Testis (tissue), 3 donors: ENCODE results near the gene PTPDC1. TPM values are rescaled to one million over a fixed set of nuclear protein-coding genes. Genes with fewer than 3 reads are reported as not detected.

Experiments used
- DNase-seq: peaks from one replicate; pipeline ENCODE4 v3.0.0-alpha.2; 2019
- H3K27ac ChIP-seq, 2 donors: fragments of 200-600 bp; sonication (generic); one replicate each; pipeline ENCODE4 v1.5.1; 2019
- H3K27me3 ChIP-seq: fragments of 200-600 bp; sonication (generic); one replicate; pipeline ENCODE4 v1.5.1; 2019
- H3K36me3 ChIP-seq: fragments of 200-600 bp; sonication (generic); one replicate; pipeline ENCODE4 v1.5.1; 2017; ENCODE audit warnings: low read depth; ENCODE audit errors: missing control alignments
- H3K4me1 ChIP-seq: fragments of 200-600 bp; sonication (generic); one replicate; pipeline ENCODE4 v1.5.1; 2019
- H3K4me3 ChIP-seq, 2 donors: fragments of 200-600 bp; sonication (generic); one replicate each; pipeline ENCODE4 v1.5.1; 2017 to 2019
- H3K9me3 ChIP-seq: fragments of 200-600 bp; sonication (generic); one replicate; pipeline ENCODE4 v1.5.1; 2017
- CTCF ChIP-seq, 3 experiments: fragments of 450-650 bp in 2 of 3; fragments of 200-600 bp in 1 of 3; sonication (generic) in 1 of 3; IDR thresholded peaks; one replicate each; pipeline ENCODE4 v1.5.1; 2016 to 2019; ENCODE audit warnings: antibody characterized with exemption in 3 of 3, mild to moderate bottlenecking in 2 of 3, moderate library complexity in 1 of 3
- POLR2A ChIP-seq: fragments of 450-650 bp; IDR thresholded peaks from one replicate; pipeline ENCODE4 v1.6.1; 2017; ENCODE audit warnings: antibody characterized with exemption, mild to moderate bottlenecking, moderate library complexity
- WGBS, 2 donors: methylation state at CpG; one replicate each; pipeline ENCODE4 v1.1.5; 2018; 5-methylcytosine and 5-hydroxymethylcytosine counted together
- intact Hi-C: fragments of 100-400 bp; cut with DNase I; formaldehyde crosslinking; loops from one replicate; pipeline ENCODE4 v1.15.1; 2023; ENCODE audit warnings: low total_unique reads
- polyA plus RNA-seq: library from polyadenylated mRNA; stranded (reverse); fragments of 350-450 nt; fragmentation: Illumina TruSeq; extraction: RNeasy Lipid Tissue Mini Kit (QIAGEN cat#74804); gene quantifications from one replicate; pipeline ENCODE4 v1.2.3, GENCODE V29; 2014; ENCODE audit warnings: low read depth, low replicate concordance; ENCODE audit not compliant: insufficient read depth
- total RNA-seq, 2 donors: library from RNA; depleted of rRNA; stranded (reverse); fragments of >200 nt; gene quantifications; one replicate each; pipeline ENCODE4 v1.2.3, GENCODE V29; 2016

The PTPDC1 gene
- total and polyA plus RNA-seq, 3 donors from 2014 or later, result 18.3 to 35.0 (median 32.3) TPM

GRCh38 chr9:94144394-94144793 is 60.1 kb downstream of the PTPDC1 start:
- no peak for DNase-seq
- H3K9me3 ChIP-seq, result no peaks in the 10 kb centered on the region
- 38 to 52% methylated on average over 2 of the region's 2 CpGs for WGBS, 2 donors
- H3K4me3 ChIP-seq, result no peak overlapping the region
- no peak for TF ChIP-seq POLR2A
- TF ChIP-seq CTCF (IDR thresholded peaks at IDR 0.05), result no peak
- no peaks in the 10 kb centered on the region for H3K27me3 ChIP-seq
- no peaks in the 10 kb centered on the region for H3K36me3 ChIP-seq
- intact Hi-C loops, result no loop called here
- H3K27ac ChIP-seq, result no peak overlapping the region
- H3K4me1 ChIP-seq, result peaks cover 11% of the 10 kb centered on the region

- no peak overlapping the region for H3K4me3 ChIP-seq
- H3K27me3 ChIP-seq, result no peaks in the 10 kb centered on the region
- peaks cover 4% of the 10 kb centered on the region for H3K4me1 ChIP-seq
- intact Hi-C loops, result no loop called here
- H3K27ac ChIP-seq, result no peak overlapping the region
- H3K36me3 ChIP-seq, result no peaks in the 10 kb centered on the region
- TF ChIP-seq CTCF (IDR thresholded peaks at IDR 0.05) (no peak), POLR2A (no peak)
- H3K9me3 ChIP-seq, result no peaks in the 10 kb centered on the region
- 77 to 82% methylated on average over 5 of the region's 5 CpGs for WGBS, 2 donors
- DNase-seq, result no peak
These were observed 61.4 kb downstream of the PTPDC1 start for GRCh38 chr9:94145640-94146039.

- Histone ChIP-seq H3K36me3 (no peaks in the 10 kb centered on the region), H3K27ac (no peak overlapping the region), H3K27me3 (no peaks in the 10 kb centered on the region), H3K4me1 (no peaks in the 10 kb centered on the region), H3K9me3 (no peaks in the 10 kb centered on the region), H3K4me3 (no peak overlapping the region)
- no peak for DNase-seq
- intact Hi-C loops, result no loop called here
- TF ChIP-seq POLR2A (no peak), CTCF (IDR thresholded peaks at IDR 0.05) (no peak)
- 74 to 86% methylated on average over 9 to 13 of the region's 13 CpGs for whole genome bisulfite sequencing, 2 donors
These were observed 63.5 kb downstream of the PTPDC1 start for GRCh38 chr9:94147776-94148175.

GRCh38 chr9:94148419-94148818 is 64.2 kb downstream of the PTPDC1 start:
- no peak for TF ChIP-seq POLR2A
- TF ChIP-seq CTCF (IDR thresholded peaks at IDR 0.05), result no peak
- no peaks in the 10 kb centered on the region for H3K36me3 ChIP-seq
- WGBS, 2 donors, result 74 to 75% methylated on average over 5 of the region's 5 CpGs
- no peak for DNase-seq
- no peak overlapping the region for H3K27ac ChIP-seq
- H3K4me3 ChIP-seq, result no peak overlapping the region
- intact Hi-C loops, result no loop called here
- no peaks in the 10 kb centered on the region for H3K4me1 ChIP-seq
- no peaks in the 10 kb centered on the region for H3K9me3 ChIP-seq
- no peaks in the 10 kb centered on the region for H3K27me3 ChIP-seq

- intact Hi-C loops, result no loop called here
- WGBS, 2 donors, result 92% methylated on average over 6 of the region's 6 CpGs
- TF ChIP-seq POLR2A (no peak), CTCF (IDR thresholded peaks at IDR 0.05) (no peak)
These were observed 65.4 kb downstream of the PTPDC1 start for GRCh38 chr9:94149696-94150095.

More at GRCh38 chr9:94149696-94150095, 65.4 kb downstream of the PTPDC1 start:
- H3K36me3 ChIP-seq, result no peaks in the 10 kb centered on the region
- H3K4me1 ChIP-seq, result no peaks in the 10 kb centered on the region
- H3K9me3 ChIP-seq, result no peaks in the 10 kb centered on the region
- no peak for DNase-seq
- H3K4me3 ChIP-seq, result no peak overlapping the region
- no peak overlapping the region for H3K27ac ChIP-seq
- no peaks in the 10 kb centered on the region for H3K27me3 ChIP-seq
